Smooth muscle cell (in vitro differentiated cells): ENCODE data around the gene CNTNAP2. TPM values are rescaled to one million over a fixed set of nuclear protein-coding genes. Genes with fewer than 3 reads are reported as not detected.

Source experiments
- DNase-seq: peaks from one replicate; lab custom pipeline; 2025; ENCODE audit not compliant: unreplicated experiment; lab: John Stamatoyannopoulos, UW
- H2AFZ ChIP-seq: fragments of 200-600 bp; sonication (generic); 2 replicates; pipeline ENCODE4 v1.6.0; 2016; ENCODE audit warnings: antibody characterized with exemption, low read depth, mild to moderate bottlenecking
- H3F3A ChIP-seq: fragments of 200-600 bp; sonication (generic); 2 replicates; pipeline ENCODE4 v1.6.0; 2017; ENCODE audit warnings: antibody characterized with exemption, low read depth
- H3K27ac ChIP-seq: fragments of 200-600 bp; sonication (generic); 2 replicates; pipeline ENCODE4 v1.5.1; 2016; ENCODE audit warnings: low read depth, mild to moderate bottlenecking
- H3K27me3 ChIP-seq: fragments of 200-600 bp; sonication (generic); 2 replicates; pipeline ENCODE4 v1.6.1; 2016; ENCODE audit warnings: low read depth, mild to moderate bottlenecking
- H3K36me3 ChIP-seq: fragments of 200-600 bp; sonication (generic); 2 replicates; pipeline ENCODE4 v1.5.1; 2016; ENCODE audit warnings: low read depth
- H3K4me1 ChIP-seq: fragments of 200-600 bp; sonication (generic); 2 replicates; pipeline ENCODE4 v1.5.1; 2016; ENCODE audit warnings: low read depth
- H3K4me2 ChIP-seq: fragments of 200-600 bp; sonication (generic); 2 replicates; pipeline ENCODE4 v1.6.0; 2016; ENCODE audit warnings: mild to moderate bottlenecking
- H3K4me3 ChIP-seq: fragments of 200-600 bp; sonication (generic); 2 replicates; pipeline ENCODE4 v1.5.1; 2016; ENCODE audit warnings: mild to moderate bottlenecking
- H3K79me2 ChIP-seq: fragments of 200-600 bp; sonication (generic); 2 replicates; pipeline ENCODE4 v1.6.0; 2016; ENCODE audit warnings: low read depth, mild to moderate bottlenecking
- H3K9ac ChIP-seq: fragments of 200-600 bp; sonication (generic); 2 replicates; pipeline ENCODE4 v1.6.0; 2016; ENCODE audit warnings: low read depth
- H3K9me3 ChIP-seq: fragments of 200-600 bp; sonication (generic); replicated peaks from 2 replicates; pipeline ENCODE4 v1.5.1; 2016; ENCODE audit warnings: low read depth
- H4K20me1 ChIP-seq: fragments of 200-600 bp; sonication (generic); 2 replicates; pipeline ENCODE4 v1.6.0; 2016; ENCODE audit warnings: low read depth
- CTCF ChIP-seq: fragments of 200-600 bp; sonication (generic); IDR thresholded peaks from 2 replicates; pipeline ENCODE4 v1.5.1; 2017; ENCODE audit warnings: borderline replicate concordance, mild to moderate bottlenecking, antibody characterized with exemption; ENCODE audit not compliant: insufficient read depth, poor library complexity, severe bottlenecking
- WGBS: methylation state at CpG from one replicate; pipeline ENCODE4 v1.1.7; 2016; ENCODE audit warnings: low lambda C conversion rate; 5-methylcytosine and 5-hydroxymethylcytosine counted together
- polyA plus RNA-seq: library from polyadenylated mRNA; unstranded; fragments of >200 nt; fragmentation: Nextera tagmentation; extraction: Ambion mirVana; gene quantifications from 2 replicates; pipeline ENCODE4 v1.2.1, GENCODE V29; 2016
- total RNA-seq: library from RNA; depleted of rRNA; stranded (reverse); fragments of >200 nt; gene quantifications from 2 replicates; pipeline ENCODE4 v1.2.3, GENCODE V29; 2014

The CNTNAP2 gene
- 9.0 and 11.7 TPM in 2 replicates for total RNA-seq
- 1.7 and 5.8 TPM in 2 replicates for polyA plus RNA-seq

GRCh38 chr7:146116521-146117222 is at the start of gene CNTNAP2:
CNTNAP2 (plus strand) TSS chr7:146116801; CDS start chr7:146116877, 76 bp downstream.
- peak within 1 kb of the TSS; percentile 54 for H3K4me3 ChIP-seq
- no peak within 1 kb of the TSS for H3K27ac ChIP-seq
- peaks cover 4% of the 10 kb centered on the region for H3F3A ChIP-seq
- TF ChIP-seq CTCF: no peak
- H3K36me3 ChIP-seq: no peaks in the 10 kb centered on the region
- H3K9me3 ChIP-seq: no peaks in the 10 kb centered on the region
- no peak for DNase-seq
- H3K4me2 ChIP-seq: peak within 1 kb of the TSS; percentile 96
- H3K79me2 ChIP-seq: no peaks in the 10 kb centered on the region
- H3K9ac ChIP-seq: no peak within 1 kb of the TSS
- H4K20me1 ChIP-seq: no peaks in the 10 kb centered on the region
- peaks cover 7% of the 10 kb centered on the region for H3K4me1 ChIP-seq
- WGBS: 2% methylated on average over 42 of the region's 42 CpGs
- H2AFZ ChIP-seq: peak within 1 kb of the TSS; percentile 79
- H3K27me3 ChIP-seq: peaks cover 42% of the 10 kb centered on the region

- 84% methylated on average over 3 of the region's 3 CpGs for WGBS
- Histone ChIP-seq H4K20me1 (no peaks in the 10 kb centered on the region), H3K27ac (no peak overlapping the region), H3K36me3 (no peaks in the 10 kb centered on the region), H3K9ac (no peak overlapping the region), H3K79me2 (no peaks in the 10 kb centered on the region), H2AFZ (no peak overlapping the region), H3K4me2 (no peak overlapping the region), H3K27me3 (no peaks in the 10 kb centered on the region), H3K4me1 (no peaks in the 10 kb centered on the region), H3F3A (no peaks in the 10 kb centered on the region), H3K9me3 (no peaks in the 10 kb centered on the region), H3K4me3 (no peak overlapping the region)
- DNase-seq: no peak
- TF ChIP-seq CTCF: no peak
Observed at GRCh38 chr7:146067880-146068279, 48.7 kb upstream of the CNTNAP2 start.

- DNase-seq: no peak
- Histone ChIP-seq H2AFZ (no peak overlapping the region), H3K36me3 (no peaks in the 10 kb centered on the region), H3K9me3 (no peaks in the 10 kb centered on the region), H3K9ac (no peak overlapping the region), H3K79me2 (no peaks in the 10 kb centered on the region), H3K27ac (no peak overlapping the region), H3K4me3 (no peak overlapping the region), H3K4me2 (no peak overlapping the region), H3K4me1 (no peaks in the 10 kb centered on the region), H3K27me3 (no peaks in the 10 kb centered on the region), H4K20me1 (no peaks in the 10 kb centered on the region), H3F3A (no peaks in the 10 kb centered on the region)
- 85% methylated on average over 6 of the region's 6 CpGs for WGBS
- TF ChIP-seq CTCF: no peak
Observed at GRCh38 chr7:146074195-146074765, 42.3 kb upstream of the CNTNAP2 start.
